Transverse colon (tissue), 4 donors: ENCODE data around the gene VAMP8. TPM values are rescaled to one million over a fixed set of nuclear protein-coding genes. Genes with fewer than 3 reads are reported as not detected.

Experiments used
- DNase-seq: peaks from one replicate; pipeline ENCODE4 v3.0.0-alpha.2; 2019
- H3K27ac ChIP-seq, 4 donors: fragments of 200-600 bp; sonication (generic); 2 replicates each; pipeline ENCODE4 v1.5.1; 2016 to 2018; ENCODE audit warnings: inconsistent platforms in 4 of 4
- H3K27me3 ChIP-seq: fragments of 200-600 bp; sonication (generic); 2 replicates; pipeline ENCODE4 v1.5.1; 2017; ENCODE audit warnings: inconsistent platforms
- H3K36me3 ChIP-seq, 4 donors: fragments of 200-600 bp; sonication (generic); 2 replicates each; pipeline ENCODE4 v1.5.1; 2017 to 2019; ENCODE audit warnings: inconsistent platforms in 4 of 4
- H3K4me1 ChIP-seq, 4 donors: fragments of 200-600 bp; sonication (generic); 2 replicates each; pipeline ENCODE4 v1.5.1; 2017 to 2020; ENCODE audit warnings: inconsistent platforms in 4 of 4
- H3K4me3 ChIP-seq, 4 donors: fragments of 200-600 bp; sonication (generic); 1 replicate in 1 of 4; 2 replicates in 3 of 4; pipeline versions ENCODE4 v1.5.1 to v1.6.1; 2017 to 2019; ENCODE audit warnings: inconsistent platforms in 4 of 4
- H3K9me3 ChIP-seq, 2 donors: fragments of 200-600 bp; sonication (generic); 2 replicates each; pipeline ENCODE4 v1.5.1; 2017 to 2019; ENCODE audit warnings: inconsistent platforms in 2 of 2
- CTCF ChIP-seq, 5 experiments: fragments of 200-600 bp in 3 of 5; fragments of 450-650 bp in 2 of 5; sonication (generic) in 3 of 5; IDR thresholded peaks; 1 replicate in 2 of 5; 2 replicates in 3 of 5; pipeline ENCODE4 v1.5.1; 2016 to 2017; ENCODE audit warnings: antibody characterized with exemption in 5 of 5, inconsistent platforms in 3 of 5, mild to moderate bottlenecking in 2 of 5, moderate library complexity in 1 of 5
- EP300 ChIP-seq: sonication (generic); formaldehyde crosslinking; IDR thresholded peaks from one replicate; pipeline ENCODE4 v1.6.1; 2017; ENCODE audit warnings: antibody characterized with exemption, low read depth
- POLR2A ChIP-seq: fragments of 450-650 bp; IDR thresholded peaks from one replicate; pipeline ENCODE4 v1.6.1; 2016; ENCODE audit warnings: antibody characterized with exemption, mild to moderate bottlenecking, moderate library complexity
- POLR2AphosphoS5 ChIP-seq, 3 donors: sonication (generic); formaldehyde crosslinking; IDR thresholded peaks; one replicate each; pipeline ENCODE4 v1.6.1; 2016; ENCODE audit warnings: antibody characterized with exemption in 3 of 3
- WGBS, 2 donors: methylation state at CpG; one replicate each; pipeline ENCODE4 v1.1.5; 2018; ENCODE audit warnings: low coverage in 1 of 2; 5-methylcytosine and 5-hydroxymethylcytosine counted together
- in situ Hi-C, 4 donors: fragments of 200-750 bp; cut with MboI; loops; one replicate each; pipeline versions ENCODE4 v1.15.0 to v1.15.1; 2017; ENCODE audit warnings: low sequenced_read_pairs in 3 of 4, low pct_ligation_motif_present in 1 of 4, low pct_unique_long_range_greater_than_20kb in 1 of 4
- intact Hi-C: fragments of 100-400 bp; cut with DNase I; formaldehyde crosslinking; loops from one replicate; pipeline ENCODE4 v1.15.1; 2023; ENCODE audit warnings: low total_unique reads
- total RNA-seq, 4 donors: library from RNA; depleted of rRNA; stranded (reverse); fragments of >200 nt; gene quantifications; one replicate each; pipeline ENCODE4 v1.1.0, GENCODE V29; 2016

The VAMP8 gene
- total RNA-seq, 4 donors from 2014 or later, result 10.5 to 186 (median 147) TPM

DNA sequence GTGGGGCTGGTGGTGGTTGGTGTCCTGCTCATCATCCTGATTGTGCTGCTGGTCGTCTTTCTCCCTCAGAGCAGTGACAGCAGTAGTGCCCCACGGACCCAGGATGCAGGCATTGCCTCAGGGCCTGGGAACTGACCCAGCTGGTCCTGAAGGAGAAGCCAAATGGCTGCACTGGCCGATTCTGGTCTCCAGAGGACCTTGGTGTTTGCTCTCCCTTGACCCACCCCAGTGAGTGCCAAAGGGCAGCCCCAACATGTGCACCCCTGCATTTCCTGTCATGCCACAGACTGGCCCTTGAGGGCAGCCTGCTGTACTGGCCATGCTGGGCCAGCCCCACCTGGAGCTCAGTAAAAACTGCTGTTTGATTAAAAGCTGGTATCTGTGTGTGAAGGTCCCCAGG, 15.6 kb downstream of the VAMP8 start:
- TF ChIP-seq EP300, result no peak
- TF ChIP-seq POLR2AphosphoS5 (IDR thresholded peaks at IDR 0.05), result no peak
- TF ChIP-seq POLR2A, result no peak
- TF ChIP-seq CTCF (IDR thresholded peaks at IDR 0.05), result no peak
- H3K4me3 ChIP-seq, result no peak overlapping the region
- H3K4me1 ChIP-seq, result peaks cover 16 to 44% (median 26%) of the 10 kb centered on the region in 4 donors
- no peak for DNase-seq
- WGBS, 2 donors, result 63 to 74% methylated on average over 3 of the region's 3 CpGs
- intact Hi-C loops (no loop called here), in situ Hi-C loops (no loop called here)
- no peaks in the 10 kb centered on the region for H3K9me3 ChIP-seq
- H3K27me3 ChIP-seq, result no peaks in the 10 kb centered on the region
- no peak overlapping the region for H3K27ac ChIP-seq
- H3K36me3 ChIP-seq, result peaks cover 0 to 6% (median 0%) of the 10 kb centered on the region in 4 donors

DNA sequence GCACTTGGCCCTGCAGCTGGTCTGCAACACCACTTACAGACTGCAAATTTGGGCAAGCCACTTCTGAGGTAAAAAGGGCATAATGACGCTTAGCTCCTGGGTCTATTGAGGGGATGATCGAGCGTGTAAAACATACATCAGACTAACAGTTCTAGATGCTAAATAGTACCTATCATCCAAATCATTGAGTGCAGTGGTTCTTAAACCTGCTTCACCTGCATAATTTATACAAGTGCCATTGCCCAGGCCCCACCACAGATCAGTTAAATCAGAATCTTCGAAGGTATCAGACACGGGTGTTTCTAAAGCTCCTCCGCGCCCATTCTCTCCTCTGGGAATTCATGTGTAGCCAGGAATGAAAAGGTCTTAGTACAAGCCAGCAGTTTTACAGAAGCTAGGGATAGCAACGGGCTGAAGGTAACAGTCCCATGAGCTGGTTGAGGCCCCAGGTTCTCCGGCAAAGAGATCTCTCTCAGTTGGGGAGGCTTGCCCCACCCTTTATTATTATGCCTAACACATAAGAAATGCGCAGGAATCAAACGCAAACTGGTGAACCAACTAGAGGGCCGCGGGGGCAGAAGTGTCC, 17.4 kb downstream of the VAMP8 start:
- DNase-seq, result no peak
- Histone ChIP-seq H3K9me3 (no peaks in the 10 kb centered on the region), H3K4me1 (peaks cover 16 to 36% (median 24%) of the 10 kb centered on the region in 4 donors), H3K27me3 (no peaks in the 10 kb centered on the region), H3K4me3 (peak overlapping the region; percentile 25 to 85 (median 78)), H3K27ac (peak overlapping the region; percentile 89 to 96 (median 95)), H3K36me3 (peaks cover 0 to 6% (median 0%) of the 10 kb centered on the region in 4 donors)
- in situ Hi-C loops (no loop called here), intact Hi-C loops (loop anchor here (1.0 kb wide), 1 partner anchor 16 kb away; no protein-coding TSS in a partner anchor)
- TF ChIP-seq POLR2A (no peak), EP300 (no peak), CTCF (IDR thresholded peaks at IDR 0.05) (no peak), POLR2AphosphoS5 (IDR thresholded peaks at IDR 0.05) (no peak)
- 0 to 24% methylated on average over 1 to 13 of the region's 13 CpGs for WGBS, 2 donors

- peaks cover 0 to 6% (median 0%) of the 10 kb centered on the region in 4 donors for H3K36me3 ChIP-seq
- DNase-seq, result peak; percentile 96
- H3K27me3 ChIP-seq, result no peaks in the 10 kb centered on the region
- H3K4me1 ChIP-seq, result peaks cover 16 to 36% (median 24%) of the 10 kb centered on the region in 4 donors
- H3K27ac ChIP-seq, result peak within 1 kb of the TSS; percentile 89 to 96 (median 95)
- intact Hi-C loops (no loop called here), in situ Hi-C loops (no loop called here)
- WGBS, 2 donors, result 0% methylated on average over 45 of the region's 47 CpGs; no CpG with 5 or more reads in 1 of the 2 donors
- TF ChIP-seq EP300, result no peak
- peak; percentile 92 for TF ChIP-seq POLR2A
- no peak for TF ChIP-seq CTCF (IDR thresholded peaks at IDR 0.05)
- peak; percentile 90 to 96 (median 95) for TF ChIP-seq POLR2AphosphoS5 (IDR thresholded peaks at IDR 0.05)
- peak within 1 kb of the TSS; percentile 72 to 95 (median 84) for H3K4me3 ChIP-seq
- no peaks in the 10 kb centered on the region for H3K9me3 ChIP-seq
Measured at GRCh38 chr2:85595301-85596025, 18.1 kb downstream of the VAMP8 start, which contains the start of gene RNF181. Gene RNF181, plus strand, starts transcription at chr2:85595745. Its CDS starts 19 bp downstream, at chr2:85595764.

DNA sequence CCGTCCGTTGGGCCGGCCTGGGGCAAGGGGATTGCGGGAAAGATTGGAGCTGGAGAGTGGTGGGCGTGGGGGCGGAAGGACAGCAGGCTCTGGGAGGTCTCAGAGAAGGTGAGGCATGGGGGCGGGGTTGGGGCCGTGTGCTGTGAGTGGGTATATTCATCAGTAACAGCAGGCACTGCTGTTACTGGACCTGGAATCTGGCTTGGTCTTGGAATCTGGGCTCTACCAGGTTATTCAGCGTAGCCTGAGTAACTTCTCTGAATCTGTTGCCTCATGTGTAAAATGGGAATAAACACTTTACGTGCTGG, 18.6 kb downstream of the VAMP8 start:
- Histone ChIP-seq H3K9me3 (no peaks in the 10 kb centered on the region), H3K4me1 (peaks cover 16 to 34% (median 24%) of the 10 kb centered on the region in 4 donors), H3K27ac (peak overlapping the region; percentile 89 to 96 (median 95)), H3K4me3 (peak overlapping the region; percentile 72 to 95 (median 84)), H3K27me3 (no peaks in the 10 kb centered on the region), H3K36me3 (peaks cover 0 to 6% (median 0%) of the 10 kb centered on the region in 4 donors)
- TF ChIP-seq CTCF (IDR thresholded peaks at IDR 0.05), result no peak
- TF ChIP-seq EP300, result no peak
- TF ChIP-seq POLR2A, result no peak
- TF ChIP-seq POLR2AphosphoS5 (IDR thresholded peaks at IDR 0.05), result no peak
- in situ Hi-C loops (no loop called here), intact Hi-C loops (no loop called here)
- WGBS, 2 donors, result 0 to 4% methylated on average over 1 to 10 of the region's 10 CpGs
- DNase-seq, result no peak
